Esophagus muscularis mucosa (tissue), 4 donors: ENCODE data around the gene MDM1. TPM values are rescaled to one million over a fixed set of nuclear protein-coding genes. Genes with fewer than 3 reads are reported as not detected.

ENCODE experiments used
- DNase-seq: peaks from one replicate; pipeline ENCODE4 v3.0.0-alpha.2; 2017; ENCODE audit errors: extremely low spot score
- H3K27ac ChIP-seq, 4 donors: fragments of 200-600 bp; sonication (generic); replicated peaks in 1 of 4; 1 replicate in 3 of 4; 2 replicates in 1 of 4; pipeline ENCODE4 v1.5.1; 2016 to 2019; ENCODE audit warnings: mild to moderate bottlenecking in 1 of 4
- H3K27me3 ChIP-seq, 4 donors: fragments of 200-600 bp; sonication (generic); one replicate each; pipeline versions ENCODE4 v1.5.1 to v1.6.0; 2016 to 2019
- H3K36me3 ChIP-seq, 4 donors: fragments of 200-600 bp; sonication (generic); one replicate each; pipeline ENCODE4 v1.5.1; 2016 to 2019
- H3K4me1 ChIP-seq, 4 donors: fragments of 200-600 bp; sonication (generic); one replicate each; pipeline ENCODE4 v1.5.1; 2016 to 2019
- H3K4me3 ChIP-seq, 4 donors: fragments of 200-600 bp; sonication (generic); 1 replicate in 2 of 4; 2 replicates in 2 of 4; pipeline ENCODE4 v1.5.1; 2016 to 2019; ENCODE audit warnings: mild to moderate bottlenecking in 4 of 4, moderate library complexity in 1 of 4
- H3K9me3 ChIP-seq, 4 donors: fragments of 200-600 bp; sonication (generic); 1 replicate in 3 of 4; 2 replicates in 1 of 4; pipeline ENCODE4 v1.5.1; 2016 to 2019
- EP300 ChIP-seq: sonication (generic); formaldehyde crosslinking; IDR thresholded peaks from one replicate; pipeline ENCODE4 v1.6.1; 2017; ENCODE audit warnings: antibody characterized with exemption
- POLR2A ChIP-seq: fragments of 450-650 bp; IDR thresholded peaks from one replicate; pipeline ENCODE4 v1.6.1; 2017; ENCODE audit warnings: antibody characterized with exemption, moderate library complexity, mild to moderate bottlenecking, low read depth
- POLR2AphosphoS5 ChIP-seq, 2 donors: sonication (generic); formaldehyde crosslinking; IDR thresholded peaks; one replicate each; pipeline ENCODE4 v1.6.1; 2017; ENCODE audit warnings: antibody characterized with exemption in 2 of 2
- WGBS: methylation state at CpG from one replicate; pipeline ENCODE4 v1.1.5; 2018; 5-methylcytosine and 5-hydroxymethylcytosine counted together
- intact Hi-C: fragments of 100-400 bp; cut with DNase I; formaldehyde crosslinking; loops from one replicate; pipeline ENCODE4 v1.15.1; 2023
- total RNA-seq, 4 donors: library from RNA; depleted of rRNA; stranded (reverse); fragments of >200 nt; gene quantifications; one replicate each; pipeline versions ENCODE4 v1.1.0 to v1.2.1, GENCODE V29; 2016
- TF ChIP-seq, protein P1 (sequence below), 3 experiments: fragments of 200-600 bp in 2 of 3; fragments of 450-650 bp in 1 of 3; sonication (generic) in 2 of 3; IDR thresholded peaks; one replicate each; pipeline ENCODE4 v1.5.1; 2017 to 2019; ENCODE audit warnings: antibody characterized with exemption in 3 of 3, mild to moderate bottlenecking in 2 of 3, moderate library complexity in 1 of 3

The MDM1 gene
- total RNA-seq, 4 donors from 2014 or later = 11.3 to 33.2 (median 14.7) TPM

DNA sequence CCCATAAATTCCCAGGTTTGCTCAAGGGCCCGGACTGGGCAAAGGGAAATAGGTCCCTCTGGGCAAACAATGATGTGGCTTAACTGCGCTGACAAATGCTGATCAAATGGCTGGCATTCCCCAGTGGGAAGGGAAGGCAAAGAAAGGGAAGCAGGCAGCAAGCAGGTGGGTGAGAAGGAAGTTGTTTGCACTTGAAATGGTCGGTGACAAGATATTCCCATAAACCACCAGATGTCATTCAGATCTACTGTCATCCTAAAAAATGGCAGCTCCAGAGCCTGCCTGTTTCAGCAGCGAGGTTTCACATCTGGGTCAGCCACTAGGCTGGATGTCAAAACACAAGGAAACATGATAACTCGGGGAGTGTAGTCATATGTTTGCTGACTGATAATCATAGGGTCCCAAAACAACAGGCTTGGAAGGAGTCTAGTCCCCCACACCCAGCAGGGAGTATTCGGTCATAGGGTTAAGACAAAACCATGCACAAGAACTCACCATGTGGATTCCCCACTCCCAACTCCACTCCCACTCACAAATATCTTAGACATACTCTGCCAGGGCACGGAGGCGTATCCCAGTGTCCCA, 37.9 kb upstream of the MDM1 start:
- 86% methylated on average over 8 of the region's 8 CpGs for WGBS
- DNase-seq = no peak
- H3K27ac ChIP-seq = no peak overlapping the region
- H3K27me3 ChIP-seq = no peaks in the 10 kb centered on the region
- intact Hi-C loops = no loop called here
- no peak overlapping the region for H3K4me3 ChIP-seq
- TF ChIP-seq POLR2AphosphoS5 (IDR thresholded peaks at IDR 0.05) = no peak
- TF ChIP-seq EP300 = no peak
- TF ChIP-seq, protein P1, sequence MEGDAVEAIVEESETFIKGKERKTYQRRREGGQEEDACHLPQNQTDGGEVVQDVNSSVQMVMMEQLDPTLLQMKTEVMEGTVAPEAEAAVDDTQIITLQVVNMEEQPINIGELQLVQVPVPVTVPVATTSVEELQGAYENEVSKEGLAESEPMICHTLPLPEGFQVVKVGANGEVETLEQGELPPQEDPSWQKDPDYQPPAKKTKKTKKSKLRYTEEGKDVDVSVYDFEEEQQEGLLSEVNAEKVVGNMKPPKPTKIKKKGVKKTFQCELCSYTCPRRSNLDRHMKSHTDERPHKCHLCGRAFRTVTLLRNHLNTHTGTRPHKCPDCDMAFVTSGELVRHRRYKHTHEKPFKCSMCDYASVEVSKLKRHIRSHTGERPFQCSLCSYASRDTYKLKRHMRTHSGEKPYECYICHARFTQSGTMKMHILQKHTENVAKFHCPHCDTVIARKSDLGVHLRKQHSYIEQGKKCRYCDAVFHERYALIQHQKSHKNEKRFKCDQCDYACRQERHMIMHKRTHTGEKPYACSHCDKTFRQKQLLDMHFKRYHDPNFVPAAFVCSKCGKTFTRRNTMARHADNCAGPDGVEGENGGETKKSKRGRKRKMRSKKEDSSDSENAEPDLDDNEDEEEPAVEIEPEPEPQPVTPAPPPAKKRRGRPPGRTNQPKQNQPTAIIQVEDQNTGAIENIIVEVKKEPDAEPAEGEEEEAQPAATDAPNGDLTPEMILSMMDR (IDR thresholded peaks at IDR 0.05) = no peak
- no peak for TF ChIP-seq POLR2A
- H3K4me1 ChIP-seq = peaks cover 13 to 20% (median 16%) of the 10 kb centered on the region in 4 donors
- H3K9me3 ChIP-seq = no peaks in the 10 kb centered on the region
- H3K36me3 ChIP-seq = no peaks in the 10 kb centered on the region

DNA sequence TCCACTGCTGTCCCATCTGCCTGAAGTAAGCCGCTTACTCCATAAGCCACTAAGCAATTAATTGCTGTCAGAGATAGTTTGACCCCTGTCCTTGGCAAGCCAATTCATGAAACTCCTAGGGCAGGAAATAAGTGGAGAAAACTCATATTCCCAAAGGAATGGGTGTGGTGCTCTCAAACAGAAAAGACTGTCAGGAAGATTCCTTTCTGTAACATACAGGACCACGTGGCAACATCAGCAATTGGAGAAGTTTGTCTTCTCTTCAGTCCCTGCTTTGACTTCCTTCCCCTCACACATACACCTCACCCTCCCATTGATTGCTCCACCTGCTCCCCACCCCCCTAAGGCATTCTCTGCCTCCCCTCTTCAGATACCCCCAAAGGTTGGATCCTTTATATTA, 36.2 kb upstream of the MDM1 start:
- no peak overlapping the region for H3K4me3 ChIP-seq
- no peak overlapping the region for H3K27ac ChIP-seq
- WGBS = 51% methylated on average over 2 of the region's 2 CpGs
- H3K36me3 ChIP-seq = no peaks in the 10 kb centered on the region
- DNase-seq = peak; percentile 26
- intact Hi-C loops = loop anchor here (5.0 kb wide), 1 partner anchor 34 kb away; no protein-coding TSS in a partner anchor
- peaks cover 24 to 32% (median 26%) of the 10 kb centered on the region in 4 donors for H3K4me1 ChIP-seq
- no peaks in the 10 kb centered on the region for H3K9me3 ChIP-seq
- TF ChIP-seq, protein P1 (IDR thresholded peaks at IDR 0.05) = no peak
- no peak for TF ChIP-seq POLR2A
- TF ChIP-seq EP300 = no peak
- no peak for TF ChIP-seq POLR2AphosphoS5 (IDR thresholded peaks at IDR 0.05)
- H3K27me3 ChIP-seq = no peaks in the 10 kb centered on the region

DNA sequence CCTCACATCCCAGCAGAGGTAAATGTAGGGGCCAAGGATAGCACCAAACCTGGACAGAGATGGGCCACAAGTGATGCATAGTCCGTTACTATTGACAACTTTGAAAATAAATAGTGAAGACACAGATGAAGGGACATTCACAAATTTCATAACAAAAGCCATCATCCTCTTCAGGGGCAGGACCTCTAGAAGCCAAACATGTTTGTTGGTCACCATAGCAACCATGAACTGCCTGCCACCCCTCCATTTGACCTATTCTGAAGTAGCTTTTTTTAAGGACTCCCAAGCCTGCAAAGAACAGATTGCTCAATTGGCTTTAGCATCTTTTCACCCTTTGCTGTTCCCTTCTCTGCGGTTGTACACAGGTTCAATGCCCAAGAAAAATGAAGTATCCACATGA, 35.7 kb upstream of the MDM1 start:
- peak; percentile 26 for DNase-seq
- Histone ChIP-seq H3K27ac (no peak overlapping the region), H3K36me3 (no peaks in the 10 kb centered on the region), H3K9me3 (no peaks in the 10 kb centered on the region), H3K4me1 (peaks cover 22 to 32% (median 26%) of the 10 kb centered on the region in 4 donors), H3K4me3 (no peak overlapping the region), H3K27me3 (no peaks in the 10 kb centered on the region)
- TF ChIP-seq POLR2AphosphoS5 (IDR thresholded peaks at IDR 0.05) = no peak
- TF ChIP-seq EP300 = no peak
- TF ChIP-seq, protein P1 (IDR thresholded peaks at IDR 0.05) = no peak
- TF ChIP-seq POLR2A = no peak
- 63% methylated on average over 2 of the region's 2 CpGs for WGBS
- intact Hi-C loops = loop anchor here (5.0 kb wide), 1 partner anchor 34 kb away; no protein-coding TSS in a partner anchor

DNA sequence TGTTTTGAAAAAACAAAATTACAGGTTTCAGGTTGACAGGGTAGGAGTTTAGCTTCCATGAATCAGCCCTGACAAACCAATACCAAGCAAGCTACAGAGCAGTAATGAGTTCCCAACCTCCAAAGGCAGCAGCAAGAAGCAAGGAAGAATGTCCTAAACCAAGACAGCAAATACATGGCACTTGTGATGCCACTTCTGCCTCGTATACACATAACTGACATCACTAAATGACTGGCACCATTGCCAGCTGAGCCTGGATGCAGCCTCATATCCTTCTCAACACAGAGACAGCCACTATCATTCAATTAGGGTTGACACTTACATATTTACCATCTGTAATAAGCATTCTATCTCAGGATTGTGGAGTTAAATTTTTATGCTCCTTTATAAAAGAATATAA, 35.0 kb upstream of the MDM1 start:
- TF ChIP-seq, protein P1 (IDR thresholded peaks at IDR 0.05) = no peak
- no peak for TF ChIP-seq EP300
- TF ChIP-seq POLR2AphosphoS5 (IDR thresholded peaks at IDR 0.05) = no peak
- TF ChIP-seq POLR2A = no peak
- intact Hi-C loops = loop anchor here (5.0 kb wide), 1 partner anchor 35 kb away; no protein-coding TSS in a partner anchor
- Histone ChIP-seq H3K4me3 (no peak overlapping the region), H3K27ac (peak overlapping the region in 1 of 4 donors; percentile 3), H3K4me1 (peaks cover 19 to 32% (median 26%) of the 10 kb centered on the region in 4 donors), H3K9me3 (no peaks in the 10 kb centered on the region), H3K36me3 (no peaks in the 10 kb centered on the region), H3K27me3 (no peaks in the 10 kb centered on the region)
- 67% methylated on average over 1 of the region's 1 CpG for WGBS
- DNase-seq = peak; percentile 37
